ENCODE results near the gene COLGALT1. TPM values are rescaled to one million over a fixed set of nuclear protein-coding genes. Genes with fewer than 3 reads are reported as not detected.

COLGALT1 gene
- total and polyA plus RNA-seq, 10 of the 15 experiments (the other 5 are each of a cell fraction or from before 2014, with no cell fraction given), result 1.2 to 78.8 (median 29.8) TPM

GRCh38 chr19:17617807-17618192, 62.4 kb downstream of the COLGALT1 start:
- no peak overlapping the region for H3K4me2 ChIP-seq (ENCODE audit: control insufficient read depth, insufficient read depth)
- H3K9me3 ChIP-seq (replicated peaks; ENCODE audit: control insufficient read depth, insufficient read depth, low read length), result no peaks in the 10 kb centered on the region; the same call in 2 of the 3 replicates
- DNase-seq (ENCODE audit: low read depth, low spot score), result no peak
- ChIA-PET RAD21 (ENCODE audit: unreplicated experiment) (no interaction called here), SMC1A (ENCODE audit: uncharacterized antibody, unreplicated experiment) (no interaction called here), CTCF (interaction anchor here (0.6 to 1.4 kb wide), 2 partner anchors 12 to 202 kb away, joined by 3 to 4 read pairs; no protein-coding TSS in a partner anchor), POLR2A (interaction anchor here (0.5 kb wide), 1 partner anchor 118 kb away, joined by 6 read pairs; no protein-coding TSS in a partner anchor)
- no peak overlapping the region for H3K9ac ChIP-seq (ENCODE audit: control insufficient read depth, insufficient read depth, low read length)
- no peak overlapping the region for H3K27ac ChIP-seq (ENCODE audit: control insufficient read depth, insufficient read depth)
- no peaks in the 10 kb centered on the region for H4K20me1 ChIP-seq (ENCODE audit: control insufficient read depth, insufficient read depth)
- BruUV-seq (replicated peaks), result no TSS peak
- intact Hi-C loops (cut with micrococcal nuclease; ENCODE audit: unreplicated experiment), result no loop called here
- 64% methylated on average over 7 of the region's 7 CpGs for WGBS (ENCODE audit: insufficient coverage, insufficient replicate concordance, low lambda C conversion rate, missing lambda C conversion rate)
- H3K36me3 ChIP-seq (ENCODE audit: control insufficient read depth in 2 of 2, insufficient read depth in 2 of 2, low read length in 1 of 2), result no peaks in the 10 kb centered on the region
- TF ChIP-seq MEF2A (IDR thresholded peaks at IDR 0.05; ENCODE audit: insufficient read depth, low read depth, low read length) (no peak), EED (IDR thresholded peaks at IDR 0.05; ENCODE audit: low read depth) (no peak), RBBP5 (conservative IDR thresholded peaks at IDR 0.05) (no peak), NR2C1 (IDR thresholded peaks at IDR 0.05) (no peak), SPI1 (IDR thresholded peaks at IDR 0.05; ENCODE audit: borderline replicate concordance, insufficient read depth, low read depth, low read length) (no peak), CBX3 (IDR thresholded peaks at IDR 0.05; ENCODE audit: borderline replicate concordance, low read depth) (no peak), IRF5 (IDR thresholded peaks at IDR 0.05; ENCODE audit: borderline replicate concordance) (no peak), E4F1 (IDR thresholded peaks at IDR 0.05; ENCODE audit: borderline replicate concordance, partially characterized antibody) (no peak)
- H2AFZ ChIP-seq (ENCODE audit: control insufficient read depth, low read depth, low read length), result no peak overlapping the region
- H3K27me3 ChIP-seq (replicated peaks in 1 of 2; ENCODE audit: control insufficient read depth in 2 of 2, insufficient read depth in 2 of 2, low read length in 1 of 2), result no peaks in the 10 kb centered on the region
- in situ Hi-C loops (cut with MboI), result no loop called here
- H3K79me2 ChIP-seq (ENCODE audit: control insufficient read depth, insufficient read depth, low read length), result no peaks in the 10 kb centered on the region
- no peak for ATAC-seq
- no peak for FAIRE-seq
- H3K4me3 ChIP-seq, result no peak overlapping the region
- no peaks in the 10 kb centered on the region for H3K4me1 ChIP-seq (ENCODE audit: control insufficient read depth, insufficient read depth, low read length)

Data from GM12878 (cell line).